ENCODE data around the gene TIGD7. TPM values are rescaled to one million over a fixed set of nuclear protein-coding genes. Genes with fewer than 3 reads are reported as not detected.

TIGD7 gene
- total RNA-seq, 1 experiment from 2014 or later: 0.49 TPM

GRCh38 chr16:3305109-3306068 lies at the start of gene TIGD7, which contains the start of gene ZNF75A (continued):
- no peak for TF ChIP-seq CTCF (IDR thresholded peaks at IDR 0.05 in 2 of 3, conservative IDR thresholded peaks at IDR 0.05 in 1 of 3; ENCODE audit: borderline replicate concordance in 1 of 3, insufficient read depth in 1 of 3, low read depth in 2 of 3, low read length in 2 of 3)
- TF ChIP-seq ELF1 (IDR thresholded peaks at IDR 0.05; ENCODE audit: borderline replicate concordance, low read depth): peak; percentile 49
- 0 out of 2 replicates have a peak, but pooled peaks have one; percentile 60 for TF ChIP-seq CBX3 (IDR thresholded peaks at IDR 0.05; ENCODE audit: low read depth)

GRCh38 chr16:3349175-3349574 lies 43.9 kb upstream of the TIGD7 start:
- intact Hi-C loops (cut with micrococcal nuclease): no loop called here
- H3K4me2 ChIP-seq (ENCODE audit: low read length): no peak overlapping the region
- DNase-seq (ENCODE audit: low read depth, low spot score) (no peak), ATAC-seq (no peak)
- no peaks in the 10 kb centered on the region for H3K79me2 ChIP-seq (ENCODE audit: insufficient read depth, low read length)
- H3K9me3 ChIP-seq (ENCODE audit: control insufficient read depth in 1 of 2, insufficient read depth in 1 of 2, low read depth in 1 of 2, low read length in 2 of 2): no peaks in the 10 kb centered on the region
- no peaks in the 10 kb centered on the region for H4K20me1 ChIP-seq (ENCODE audit: insufficient read depth)
- ChIA-PET POLR2A (no interaction called here), RAD21 (ENCODE audit: low non-redundant PET in 1 of 2, low total read pairs in 2 of 2, uncharacterized antibody in 2 of 2, unreplicated experiment in 2 of 2) (no interaction called here), CTCF (no interaction called here)
- TF ChIP-seq TCF7L2 (IDR thresholded peaks at IDR 0.05; ENCODE audit: borderline replicate concordance, extremely low read depth, insufficient read depth, insufficient read length): no peak
- TF ChIP-seq SIN3A (IDR thresholded peaks at IDR 0.05; ENCODE audit: low read depth): no peak
- no peak for TF ChIP-seq SP1 (IDR thresholded peaks at IDR 0.05; ENCODE audit: low read depth)
- TF ChIP-seq, protein P1, sequence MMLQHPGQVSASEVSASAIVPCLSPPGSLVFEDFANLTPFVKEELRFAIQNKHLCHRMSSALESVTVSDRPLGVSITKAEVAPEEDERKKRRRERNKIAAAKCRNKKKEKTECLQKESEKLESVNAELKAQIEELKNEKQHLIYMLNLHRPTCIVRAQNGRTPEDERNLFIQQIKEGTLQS (IDR thresholded peaks at IDR 0.05): no peak
- TF ChIP-seq POLR2AphosphoS5 (IDR thresholded peaks at IDR 0.05; ENCODE audit: low read depth, low read length): no peak
- TF ChIP-seq FOSL1 (IDR thresholded peaks at IDR 0.05; ENCODE audit: low read depth): no peak
- no peak for TF ChIP-seq ZFX (IDR thresholded peaks at IDR 0.05)
- BruUV-seq (replicated peaks): no TSS peak
- H3K9me2 ChIP-seq (ENCODE audit: insufficient read depth): no peaks in the 10 kb centered on the region
- no peak overlapping the region for H2AFZ ChIP-seq (ENCODE audit: low read depth, low read length, poor library complexity, severe bottlenecking)
- H3K36me3 ChIP-seq (ENCODE audit: control insufficient read depth in 1 of 2, insufficient read depth in 2 of 2, low read length in 2 of 2): no peaks in the 10 kb centered on the region
- no peaks in the 10 kb centered on the region for H3K4me1 ChIP-seq (ENCODE audit: control insufficient read depth in 1 of 2, insufficient read depth in 2 of 2, low read length in 2 of 2)
- no peak overlapping the region for H3K4me3 ChIP-seq (replicated peaks in 1 of 2; ENCODE audit: low read depth in 1 of 2, low read length in 2 of 2)
- no peak overlapping the region for H3K9ac ChIP-seq (ENCODE audit: low read length)
- no peak overlapping the region for H3K27ac ChIP-seq (ENCODE audit: low read depth, low read length)
- no peaks in the 10 kb centered on the region for H3K27me3 ChIP-seq (ENCODE audit: insufficient read depth, low read length)

Data from HCT116 (cell line).